ENCODE measurements around the gene APH1B.

The APH1B gene

GRCh38 chr15:63250312-63250965 is 27.0 kb upstream of the APH1B start:
- peak; percentile 92 for DNase-seq (ENCODE audit: low read depth, low spot score)
- in situ Hi-C loops (cut with HindIII; ENCODE audit: low sequenced_read_pairs) = no loop called here
- H3K4me3 ChIP-seq (ENCODE audit: low read depth, low read length) = no peak overlapping the region
- no peak for TF ChIP-seq CTCF (IDR thresholded peaks at IDR 0.05; ENCODE audit: low read depth, low read length)

GRCh38 chr15:63251701-63252100 is 25.7 kb upstream of the APH1B start:
- DNase-seq (ENCODE audit: low read depth, low spot score) = no peak
- in situ Hi-C loops (cut with HindIII; ENCODE audit: low sequenced_read_pairs) = no loop called here
- no peak overlapping the region for H3K4me3 ChIP-seq (ENCODE audit: low read depth, low read length)
- TF ChIP-seq CTCF (IDR thresholded peaks at IDR 0.05; ENCODE audit: low read depth, low read length) = no peak

GRCh38 chr15:63252292-63252691 is 25.1 kb upstream of the APH1B start:
- in situ Hi-C loops (cut with HindIII; ENCODE audit: low sequenced_read_pairs) = no loop called here
- no peak for TF ChIP-seq CTCF (IDR thresholded peaks at IDR 0.05; ENCODE audit: low read depth, low read length)

GRCh38 chr15:63254991-63255390 is 22.4 kb upstream of the APH1B start:
- no peak for TF ChIP-seq CTCF (IDR thresholded peaks at IDR 0.05; ENCODE audit: low read depth, low read length)
- in situ Hi-C loops (cut with HindIII; ENCODE audit: low sequenced_read_pairs) = no loop called here

More at GRCh38 chr15:63252292-63252691, 25.1 kb upstream of the APH1B start:
- no peak for DNase-seq (ENCODE audit: low read depth, low spot score)
- no peak overlapping the region for H3K4me3 ChIP-seq (ENCODE audit: low read depth, low read length)

GRCh38 chr15:63255489-63255990 is 21.9 kb upstream of the APH1B start:
- DNase-seq (ENCODE audit: low read depth, low spot score) = no peak
- no peak overlapping the region for H3K4me3 ChIP-seq (ENCODE audit: low read depth, low read length)
- no peak for TF ChIP-seq CTCF (IDR thresholded peaks at IDR 0.05; ENCODE audit: low read depth, low read length)
- in situ Hi-C loops (cut with HindIII; ENCODE audit: low sequenced_read_pairs) = no loop called here

More at GRCh38 chr15:63254991-63255390, 22.4 kb upstream of the APH1B start:
- no peak overlapping the region for H3K4me3 ChIP-seq (ENCODE audit: low read depth, low read length)
- DNase-seq (ENCODE audit: low read depth, low spot score) = no peak

GRCh38 chr15:63256433-63257274 is 20.8 kb upstream of the APH1B start:
- no peak for TF ChIP-seq CTCF (IDR thresholded peaks at IDR 0.05; ENCODE audit: low read depth, low read length)
- no peak overlapping the region for H3K4me3 ChIP-seq (ENCODE audit: low read depth, low read length)
- in situ Hi-C loops (cut with HindIII; ENCODE audit: low sequenced_read_pairs) = no loop called here
- peak; percentile 90 for DNase-seq (ENCODE audit: low read depth, low spot score)
